IMR-90 (cell line): ENCODE data around the gene ELFN2.

Source experiments
- MAZ ChIP-seq: IDR thresholded peaks from 2 replicates; pipeline ENCODE4 v1.6.1; 2012; ENCODE audit warnings: low read depth, mild to moderate bottlenecking, low read length, improper control_type of control experiment, moderate library complexity, borderline replicate concordance
- NFE2L2 ChIP-seq: fragments of 150-350 bp; IDR thresholded peaks from 2 replicates; pipeline ENCODE4 v1.6.1; 2016; ENCODE audit warnings: low read depth, mild to moderate bottlenecking, low read length
- POLR2A ChIP-seq: IDR thresholded peaks from 2 replicates; pipeline ENCODE4 v1.6.1; 2012; ENCODE audit warnings: mild to moderate bottlenecking, low read depth, low read length
- TF ChIP-seq, protein P1 (sequence below): fragments of 150-350 bp; IDR thresholded peaks from 2 replicates; pipeline ENCODE4 v1.6.1; 2016; ENCODE audit warnings: low read depth, mild to moderate bottlenecking, low read length, moderate library complexity, borderline replicate concordance
- TF ChIP-seq, protein P2 (sequence below): conservative IDR thresholded peaks from 2 replicates; pipeline ENCODE4 v1.5.1; 2012; ENCODE audit warnings: mild to moderate bottlenecking, low read depth, low read length, improper control_type of control experiment

DNA sequence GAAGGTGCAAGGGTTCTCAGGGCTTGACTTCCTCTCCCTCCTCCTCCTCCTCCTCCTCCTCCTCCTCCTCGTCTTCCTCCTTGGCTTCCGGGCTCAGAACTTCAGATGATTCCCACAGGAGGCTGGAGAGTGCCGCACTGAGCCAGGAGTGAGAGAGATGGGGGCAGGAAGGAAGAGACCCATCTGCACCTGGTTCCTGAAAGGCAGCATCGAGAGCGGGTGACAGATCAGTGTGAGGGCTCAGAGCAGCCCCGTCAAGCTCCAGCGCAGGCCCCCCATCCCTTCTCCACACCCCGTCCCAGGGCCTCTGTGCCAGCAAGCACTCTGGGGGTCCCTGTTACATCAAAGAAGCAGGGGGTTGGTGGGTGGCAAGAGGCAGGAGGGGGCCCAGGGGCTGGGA, 51.5 kb downstream of the ELFN2 start:
- TF ChIP-seq POLR2A (no peak), NFE2L2 (no peak), MAZ (no peak)
- TF ChIP-seq, protein P1, sequence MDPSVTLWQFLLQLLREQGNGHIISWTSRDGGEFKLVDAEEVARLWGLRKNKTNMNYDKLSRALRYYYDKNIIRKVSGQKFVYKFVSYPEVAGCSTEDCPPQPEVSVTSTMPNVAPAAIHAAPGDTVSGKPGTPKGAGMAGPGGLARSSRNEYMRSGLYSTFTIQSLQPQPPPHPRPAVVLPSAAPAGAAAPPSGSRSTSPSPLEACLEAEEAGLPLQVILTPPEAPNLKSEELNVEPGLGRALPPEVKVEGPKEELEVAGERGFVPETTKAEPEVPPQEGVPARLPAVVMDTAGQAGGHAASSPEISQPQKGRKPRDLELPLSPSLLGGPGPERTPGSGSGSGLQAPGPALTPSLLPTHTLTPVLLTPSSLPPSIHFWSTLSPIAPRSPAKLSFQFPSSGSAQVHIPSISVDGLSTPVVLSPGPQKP, result no peak
- TF ChIP-seq, protein P2, sequence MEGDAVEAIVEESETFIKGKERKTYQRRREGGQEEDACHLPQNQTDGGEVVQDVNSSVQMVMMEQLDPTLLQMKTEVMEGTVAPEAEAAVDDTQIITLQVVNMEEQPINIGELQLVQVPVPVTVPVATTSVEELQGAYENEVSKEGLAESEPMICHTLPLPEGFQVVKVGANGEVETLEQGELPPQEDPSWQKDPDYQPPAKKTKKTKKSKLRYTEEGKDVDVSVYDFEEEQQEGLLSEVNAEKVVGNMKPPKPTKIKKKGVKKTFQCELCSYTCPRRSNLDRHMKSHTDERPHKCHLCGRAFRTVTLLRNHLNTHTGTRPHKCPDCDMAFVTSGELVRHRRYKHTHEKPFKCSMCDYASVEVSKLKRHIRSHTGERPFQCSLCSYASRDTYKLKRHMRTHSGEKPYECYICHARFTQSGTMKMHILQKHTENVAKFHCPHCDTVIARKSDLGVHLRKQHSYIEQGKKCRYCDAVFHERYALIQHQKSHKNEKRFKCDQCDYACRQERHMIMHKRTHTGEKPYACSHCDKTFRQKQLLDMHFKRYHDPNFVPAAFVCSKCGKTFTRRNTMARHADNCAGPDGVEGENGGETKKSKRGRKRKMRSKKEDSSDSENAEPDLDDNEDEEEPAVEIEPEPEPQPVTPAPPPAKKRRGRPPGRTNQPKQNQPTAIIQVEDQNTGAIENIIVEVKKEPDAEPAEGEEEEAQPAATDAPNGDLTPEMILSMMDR, result no peak
